Subcutaneous abdominal adipose tissue (tissue), 5 donors: ENCODE data around the gene HIRA.
"Not testable (repeated sequence)": the region's sequence is repeated elsewhere in the genome, so short reads cannot be mapped to it uniquely, and the experiment has no call there.

ENCODE experiments used
- H3K27ac ChIP-seq: one replicate; pipeline ENCODE4 v1.7.0; 2013; ENCODE audit warnings: low read depth, mild to moderate bottlenecking, inconsistent platforms, low read length, moderate library complexity
- H3K27me3 ChIP-seq, 5 donors: one replicate each; pipeline ENCODE4 v1.7.0; 2013; ENCODE audit warnings: low read length in 5 of 5, inconsistent platforms in 1 of 5; ENCODE audit not compliant: control insufficient read depth in 5 of 5, insufficient read depth in 4 of 5
- H3K36me3 ChIP-seq, 5 donors: one replicate each; pipeline ENCODE4 v1.7.0; 2013; ENCODE audit warnings: low read length in 5 of 5; ENCODE audit not compliant: control insufficient read depth in 5 of 5, insufficient read depth in 5 of 5
- H3K4me1 ChIP-seq, 5 donors: one replicate each; pipeline ENCODE4 v1.7.0; 2013; ENCODE audit warnings: low read length in 5 of 5, mild to moderate bottlenecking in 3 of 5, moderate library complexity in 1 of 5; ENCODE audit not compliant: control insufficient read depth in 5 of 5, insufficient read depth in 5 of 5
- H3K4me3 ChIP-seq, 5 donors: one replicate each; pipeline ENCODE4 v1.7.0; 2013; ENCODE audit warnings: low read length in 5 of 5, low read depth in 1 of 5
- H3K9ac ChIP-seq, 5 donors: one replicate each; pipeline ENCODE4 v1.7.0; 2013; ENCODE audit warnings: low read length in 5 of 5, mild to moderate bottlenecking in 4 of 5, moderate library complexity in 3 of 5
- H3K9me3 ChIP-seq, 5 donors: one replicate each; pipeline ENCODE4 v1.7.0; 2013; ENCODE audit warnings: low read length in 5 of 5; ENCODE audit not compliant: control insufficient read depth in 5 of 5
- donor health status: healthy.
- donor health status: healthy.
- donor health status: healthy.
- donor health status: healthy.
- donor health status: healthy.

HIRA gene

DNA sequence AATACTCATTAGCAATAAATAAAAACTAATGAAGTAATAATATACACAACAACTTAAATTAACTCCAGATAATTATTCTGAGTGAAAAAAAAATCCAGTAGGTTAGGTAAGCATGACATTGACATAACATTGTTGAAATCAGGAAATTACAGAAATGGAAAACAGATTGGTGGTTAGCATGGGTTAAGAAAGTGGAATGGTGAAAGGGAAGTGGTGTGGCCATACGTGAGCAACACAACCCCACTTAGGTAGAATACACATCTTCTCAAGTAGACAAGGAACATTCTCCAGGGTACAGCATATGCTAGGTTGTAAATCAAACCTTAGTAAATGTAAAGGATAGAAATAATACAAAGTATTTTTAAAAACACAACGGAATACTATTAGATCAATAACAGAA, 109.8 kb downstream of the HIRA start:
- Histone ChIP-seq H3K27ac (no peak overlapping the region), H3K9me3 (peaks cover under 1 to 22% (median 10%) of the 10 kb centered on the region in 5 donors), H3K4me3 (no peak overlapping the region), H3K36me3 (no peaks in the 10 kb centered on the region), H3K27me3 (no peaks in the 10 kb centered on the region), H3K9ac (no peak overlapping the region), H3K4me1 (no peaks in the 10 kb centered on the region)

DNA sequence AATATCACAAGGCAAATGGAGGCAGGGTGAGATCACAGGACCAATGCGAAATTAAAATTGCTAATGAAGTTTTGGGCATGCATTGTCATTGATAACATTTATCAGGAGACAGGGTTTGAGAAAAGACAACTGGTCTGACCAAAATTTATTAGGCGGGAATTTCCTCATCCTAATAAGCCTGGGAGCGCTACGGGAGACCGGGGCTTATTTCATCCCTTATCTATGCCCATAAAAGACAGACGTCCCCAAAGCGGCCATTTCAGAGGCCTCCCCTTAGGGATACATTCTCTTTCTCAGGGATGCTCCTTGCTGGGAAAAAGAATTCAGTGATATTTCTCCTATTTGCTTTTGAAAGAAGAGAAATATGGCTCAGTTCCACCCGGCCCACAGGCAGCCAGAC, 111.4 kb downstream of the HIRA start:
- not testable (repeated sequence) for H3K36me3 ChIP-seq, H3K4me3 ChIP-seq, H3K27ac ChIP-seq, H3K9ac ChIP-seq, H3K4me1 ChIP-seq, H3K27me3 ChIP-seq
- H3K9me3 ChIP-seq: peaks cover 3 to 32% (median 13%) of the 10 kb centered on the region in 5 donors

DNA sequence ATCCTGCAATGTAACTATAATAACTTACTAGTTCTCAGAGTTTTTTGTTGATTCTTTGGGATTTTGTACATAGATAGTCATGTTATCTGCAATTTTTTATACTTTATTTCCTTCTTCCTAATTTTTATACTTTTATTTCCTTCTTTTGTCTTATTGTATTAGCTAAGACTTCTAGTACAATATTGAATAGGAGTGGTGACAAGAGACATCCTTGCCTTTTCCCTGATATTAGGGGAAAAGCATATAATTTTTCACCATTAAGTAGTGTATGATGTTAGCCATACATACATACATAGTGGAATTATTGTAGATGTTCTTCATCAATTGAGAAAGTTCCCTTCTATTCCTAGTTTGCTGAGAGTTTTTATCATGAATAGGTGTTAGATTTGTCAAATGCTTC, 112.3 kb downstream of the HIRA start:
- Histone ChIP-seq H3K4me3 (no peak overlapping the region), H3K27ac (no peak overlapping the region), H3K36me3 (no peaks in the 10 kb centered on the region), H3K9ac (no peak overlapping the region), H3K27me3 (no peaks in the 10 kb centered on the region), H3K9me3 (peaks cover 3 to 31% (median 13%) of the 10 kb centered on the region in 5 donors), H3K4me1 (no peaks in the 10 kb centered on the region)

DNA sequence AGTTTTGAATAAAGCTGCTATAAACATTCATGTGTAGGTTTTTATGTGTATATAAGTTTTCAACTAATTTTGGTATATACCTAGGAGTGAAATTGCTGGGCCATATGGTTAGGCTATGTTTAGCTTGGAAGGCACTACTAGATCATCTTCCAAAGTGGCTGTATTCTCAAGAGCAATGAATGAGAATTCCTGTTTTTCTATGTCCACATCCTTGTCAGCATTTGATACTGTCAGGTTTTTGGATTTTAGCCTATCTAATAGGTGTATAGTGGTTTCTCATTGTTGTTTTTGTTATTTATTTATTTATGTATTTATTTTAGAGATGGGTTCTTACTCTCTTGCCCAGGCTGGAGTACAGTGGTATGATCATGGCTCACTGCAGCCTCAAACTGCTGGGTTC, 113.7 kb downstream of the HIRA start:
- no peaks in the 10 kb centered on the region for H3K27me3 ChIP-seq
- H3K27ac ChIP-seq: no peak overlapping the region
- H3K4me1 ChIP-seq: no peaks in the 10 kb centered on the region
- no peak overlapping the region for H3K9ac ChIP-seq
- H3K4me3 ChIP-seq: no peak overlapping the region
- H3K36me3 ChIP-seq: no peaks in the 10 kb centered on the region
- H3K9me3 ChIP-seq: peaks cover 3 to 27% (median 13%) of the 10 kb centered on the region in 5 donors

- Histone ChIP-seq H3K4me1 (no peaks in the 10 kb centered on the region), H3K9me3 (no peaks in the 10 kb centered on the region), H3K27me3 (no peaks in the 10 kb centered on the region), H3K27ac (no peak overlapping the region), H3K4me3 (no peak overlapping the region), H3K9ac (no peak overlapping the region), H3K36me3 (peaks cover 0 to 3% (median 0%) of the 10 kb centered on the region in 5 donors)
Observed at GRCh38 chr22:19307872-19308271, 123.7 kb downstream of the HIRA start.

DNA sequence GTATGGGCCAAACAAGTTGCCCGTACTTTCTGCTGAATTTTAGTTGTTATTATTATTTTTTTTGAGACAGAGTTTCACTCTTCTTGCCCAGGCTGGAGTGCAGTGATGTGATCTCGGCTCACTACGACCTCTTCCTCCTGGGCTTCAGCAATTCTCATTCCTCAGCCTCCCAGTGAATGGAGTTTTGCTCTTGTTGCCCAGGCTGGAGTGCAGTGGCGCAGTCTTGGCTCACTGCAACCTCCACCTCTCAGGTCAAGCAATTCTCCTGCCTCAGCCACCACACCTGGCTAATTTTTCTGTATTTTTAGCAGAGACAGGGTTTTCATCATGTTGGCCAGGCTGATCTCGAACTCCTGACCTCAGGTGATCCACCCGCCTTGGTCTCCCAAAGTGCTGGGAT, 125.0 kb downstream of the HIRA start:
- H3K4me3 ChIP-seq, H3K4me1 ChIP-seq, H3K9ac ChIP-seq, H3K9me3 ChIP-seq, H3K36me3 ChIP-seq, H3K27ac ChIP-seq, H3K27me3 ChIP-seq: not testable (repeated sequence)

DNA sequence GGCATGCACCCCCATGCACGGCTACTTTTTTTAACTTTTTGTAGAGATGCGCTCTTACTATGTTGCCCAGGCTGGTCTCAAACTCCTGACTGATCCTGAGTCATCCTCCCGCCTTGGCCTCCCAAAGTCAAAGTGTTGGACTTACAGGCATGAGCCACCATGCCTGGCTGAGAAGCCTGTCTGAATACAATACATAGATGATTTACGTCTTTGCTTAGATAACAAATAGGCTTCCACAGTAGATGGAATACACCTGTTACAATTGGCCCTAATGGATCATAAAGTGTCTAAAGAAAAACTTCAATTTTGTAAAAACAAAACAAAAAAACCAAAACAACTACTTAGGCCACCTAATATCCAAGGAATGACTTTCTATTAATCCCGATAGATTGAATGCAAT, 127.0 kb downstream of the HIRA start:
- Histone ChIP-seq H3K4me1 (no peaks in the 10 kb centered on the region), H3K9ac (no peak overlapping the region), H3K4me3 (no peak overlapping the region), H3K27me3 (no peaks in the 10 kb centered on the region), H3K36me3 (peaks cover 0 to 3% (median 0%) of the 10 kb centered on the region in 5 donors), H3K9me3 (no peaks in the 10 kb centered on the region), H3K27ac (no peak overlapping the region)

GRCh38 chr22:19303785-19304184, 127.7 kb downstream of the HIRA start:
- peaks cover 0 to 3% (median 0%) of the 10 kb centered on the region in 5 donors for H3K36me3 ChIP-seq
- H3K9me3 ChIP-seq: no peaks in the 10 kb centered on the region
- H3K27me3 ChIP-seq: no peaks in the 10 kb centered on the region
- H3K27ac ChIP-seq: no peak overlapping the region
- H3K4me1 ChIP-seq: no peaks in the 10 kb centered on the region
- no peak overlapping the region for H3K4me3 ChIP-seq
- H3K9ac ChIP-seq: no peak overlapping the region

DNA sequence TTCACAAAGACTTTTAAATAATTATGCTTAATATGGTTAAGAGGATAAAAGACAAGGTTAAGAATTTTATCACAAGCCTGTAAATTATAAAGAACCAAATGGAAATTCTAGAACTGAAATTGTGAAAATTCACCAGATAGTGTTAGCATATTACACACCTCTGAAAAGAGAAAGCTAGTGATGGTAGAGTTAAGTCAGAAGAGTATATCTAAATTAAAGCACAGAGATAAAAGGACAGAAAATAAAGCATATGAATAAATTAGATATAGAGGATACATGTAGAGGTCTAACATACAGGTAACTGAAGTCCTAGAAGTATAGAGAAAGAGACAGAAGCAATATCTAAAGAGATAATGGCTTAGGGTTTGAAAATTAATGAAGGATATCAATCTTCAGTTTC, 135.8 kb downstream of the HIRA start:
- H3K9me3 ChIP-seq: no peaks in the 10 kb centered on the region
- H3K9ac ChIP-seq: no peak overlapping the region
- no peaks in the 10 kb centered on the region for H3K36me3 ChIP-seq
- H3K4me1 ChIP-seq: peaks cover 5 to 20% (median 14%) of the 10 kb centered on the region in 5 donors
- H3K4me3 ChIP-seq: no peak overlapping the region
- H3K27me3 ChIP-seq: no peaks in the 10 kb centered on the region
- no peak overlapping the region for H3K27ac ChIP-seq

- H3K27ac ChIP-seq: peak overlapping the region; percentile 35
Observed at GRCh38 chr22:19292458-19293230, 138.9 kb downstream of the HIRA start.

More at GRCh38 chr22:19292458-19293230, 138.9 kb downstream of the HIRA start:
- Histone ChIP-seq H3K36me3 (peaks cover 0 to 3% (median 0%) of the 10 kb centered on the region in 5 donors), H3K9me3 (no peaks in the 10 kb centered on the region), H3K4me3 (peak overlapping the region; percentile 70 to 88 (median 85)), H3K9ac (peak overlapping the region in 3 of 5 donors; percentile 72 to 84 (median 78)), H3K27me3 (no peaks in the 10 kb centered on the region), H3K4me1 (peaks cover 5 to 28% (median 24%) of the 10 kb centered on the region in 5 donors)
